NCI-H146 (cell line): ENCODE measurements around the gene LAMTOR3.

ENCODE experiments used
- DNase-seq: peaks from one replicate; lab custom pipeline; 2025; lab: John Stamatoyannopoulos, UW

Gene LAMTOR3, protein sequence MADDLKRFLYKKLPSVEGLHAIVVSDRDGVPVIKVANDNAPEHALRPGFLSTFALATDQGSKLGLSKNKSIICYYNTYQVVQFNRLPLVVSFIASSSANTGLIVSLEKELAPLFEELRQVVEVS

DNA sequence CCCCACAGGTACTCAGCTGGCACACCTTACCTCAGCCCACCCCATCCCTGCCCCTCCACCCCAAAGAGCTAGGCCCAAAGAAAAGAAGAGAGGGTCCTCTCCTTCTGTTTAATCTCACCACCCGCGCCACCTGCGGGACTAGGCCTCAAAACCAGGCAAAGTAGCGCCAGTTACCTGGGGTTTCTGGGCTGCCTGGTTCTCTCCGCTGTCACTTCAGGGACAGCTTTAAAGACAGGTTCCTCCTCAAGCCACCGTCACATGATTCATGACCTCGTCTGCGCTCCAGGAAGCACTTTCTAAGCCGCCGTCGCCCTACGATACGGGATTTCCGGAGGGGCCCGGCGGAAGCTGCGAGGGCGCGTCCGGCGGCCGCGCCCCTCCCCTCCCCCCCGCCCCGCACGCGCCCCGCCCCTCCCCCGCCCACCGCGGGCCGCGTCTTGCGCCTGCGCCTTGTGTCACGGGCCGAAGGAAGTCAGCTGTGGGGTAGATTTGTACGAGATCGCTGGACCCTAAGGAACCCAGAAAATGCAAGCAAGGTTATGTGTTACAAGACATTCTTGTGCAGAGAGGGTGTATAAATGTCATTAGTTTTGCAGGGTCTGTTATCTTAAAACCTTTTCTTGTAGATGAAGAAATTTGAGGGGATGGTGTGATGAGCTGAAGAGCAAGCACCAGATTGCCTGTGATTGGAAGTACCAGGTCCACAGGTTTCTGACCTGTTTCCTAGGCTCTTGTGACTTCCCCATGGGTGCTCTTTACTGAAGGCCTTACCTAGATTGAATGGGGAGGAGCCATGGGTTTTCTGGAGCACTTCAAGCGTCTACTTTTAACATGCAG is at the start of gene LAMTOR3:
LAMTOR3 (minus strand) TSS at position 267 of the 837 bp plus-strand sequence. CDS start 464 bp downstream, outside the sequence.
- DNase-seq, result peak; percentile 71

DNA sequence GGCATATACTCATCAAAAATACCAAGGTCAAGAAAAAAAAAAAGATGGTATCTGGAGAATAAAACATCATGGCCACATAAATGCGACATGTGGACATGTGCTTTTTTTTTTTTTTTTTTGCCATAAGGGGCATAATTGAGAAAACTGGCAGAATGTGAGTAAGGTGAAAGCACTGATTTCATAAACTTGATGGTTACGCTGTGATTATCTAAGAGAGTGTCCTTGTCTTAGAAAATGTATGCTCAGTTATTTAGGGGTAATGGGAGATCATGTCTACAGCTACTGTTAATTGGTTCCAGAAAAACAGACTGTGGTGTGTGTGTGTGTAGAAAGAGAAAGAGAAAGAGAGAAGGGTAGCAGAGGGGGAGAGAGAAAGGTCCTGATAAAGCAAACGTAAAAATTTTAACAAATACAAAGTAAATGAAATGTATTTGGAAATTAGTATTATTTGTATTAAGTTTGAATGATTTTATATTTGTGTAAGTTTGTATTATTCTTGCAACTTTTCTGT is 44.1 kb upstream of the LAMTOR3 start:
- DNase-seq, result no peak

- no peak for DNase-seq
Observed at GRCh38 chr4:99934891-99935290, 40.7 kb upstream of the LAMTOR3 start.

DNA sequence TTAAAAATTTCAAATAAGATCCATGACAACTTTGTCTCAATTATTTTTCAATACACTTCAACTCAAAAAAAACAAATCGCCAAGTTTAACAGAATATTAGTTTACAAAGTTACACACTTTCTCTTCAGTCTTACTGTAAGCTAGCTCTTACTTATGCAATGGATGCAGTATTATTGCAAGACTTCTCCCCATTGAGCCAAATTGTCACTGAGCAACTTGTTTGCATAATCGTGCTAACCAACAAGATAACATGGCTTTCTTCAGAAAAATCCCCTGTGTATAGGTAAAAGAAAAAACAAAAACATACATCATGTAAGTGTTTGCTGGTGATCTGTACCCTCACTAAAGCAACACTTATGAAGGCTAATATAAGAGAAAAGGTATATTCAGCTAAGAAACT is 33.3 kb upstream of the LAMTOR3 start:
- no peak for DNase-seq

DNA sequence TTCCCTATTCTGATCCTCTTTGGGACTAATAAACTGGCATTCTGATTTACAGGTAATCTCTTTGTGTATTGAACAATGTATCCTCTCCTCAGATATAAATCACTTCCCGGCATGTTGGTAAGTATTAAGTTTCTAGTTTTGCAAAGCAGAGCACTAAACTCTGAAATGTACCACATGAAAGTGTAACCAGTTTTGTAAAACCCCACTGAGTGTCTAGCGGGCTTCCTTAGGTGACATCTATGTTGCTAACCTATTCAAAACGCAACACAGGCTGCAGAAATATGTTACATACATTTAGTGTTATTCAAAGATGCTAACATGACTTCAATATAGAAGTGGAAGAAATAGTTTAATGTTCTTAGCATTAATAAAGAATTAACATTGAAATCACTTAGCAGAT is 26.9 kb upstream of the LAMTOR3 start:
- no peak for DNase-seq

DNA sequence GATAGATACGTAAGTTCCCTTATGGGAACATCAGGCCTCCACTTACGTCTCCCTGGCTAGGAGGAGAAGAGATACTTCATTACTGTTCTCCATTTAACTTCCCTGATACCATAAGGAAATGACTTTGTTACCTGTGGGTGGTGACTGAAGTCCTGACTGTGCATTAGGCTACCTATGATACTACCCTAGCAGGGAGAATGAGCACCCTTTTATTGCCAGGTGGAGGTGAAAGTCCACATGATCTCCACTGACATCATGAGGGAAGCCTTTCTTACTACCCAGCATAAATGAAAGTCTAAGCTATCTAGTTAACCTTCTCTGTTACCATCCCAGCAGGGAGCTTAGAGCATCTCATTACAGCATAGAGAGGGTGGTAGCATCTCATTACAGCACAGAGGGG is 24.4 kb upstream of the LAMTOR3 start:
- DNase-seq, result no peak

GRCh38 chr4:99917575-99917974 is 23.3 kb upstream of the LAMTOR3 start:
- no peak for DNase-seq

DNA sequence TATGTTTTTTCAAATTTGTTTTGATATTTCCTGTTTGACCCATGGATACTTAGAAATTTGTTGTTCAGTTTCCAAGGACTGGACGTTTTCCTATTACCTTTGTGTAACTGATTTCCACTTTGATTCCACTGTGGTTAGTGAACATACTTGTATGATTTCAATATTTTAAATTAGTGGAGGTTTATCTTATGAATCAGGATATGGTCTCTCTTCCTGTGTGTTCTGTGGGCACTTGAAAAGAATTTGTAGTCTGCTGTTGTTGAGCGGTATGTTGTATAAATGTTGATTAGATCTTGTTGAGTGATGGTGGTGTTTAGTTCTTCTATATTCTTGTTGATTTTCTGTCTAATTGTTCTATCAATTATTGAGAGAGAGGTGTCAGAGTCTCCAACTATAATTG is 21.2 kb upstream of the LAMTOR3 start:
- no peak for DNase-seq

DNA sequence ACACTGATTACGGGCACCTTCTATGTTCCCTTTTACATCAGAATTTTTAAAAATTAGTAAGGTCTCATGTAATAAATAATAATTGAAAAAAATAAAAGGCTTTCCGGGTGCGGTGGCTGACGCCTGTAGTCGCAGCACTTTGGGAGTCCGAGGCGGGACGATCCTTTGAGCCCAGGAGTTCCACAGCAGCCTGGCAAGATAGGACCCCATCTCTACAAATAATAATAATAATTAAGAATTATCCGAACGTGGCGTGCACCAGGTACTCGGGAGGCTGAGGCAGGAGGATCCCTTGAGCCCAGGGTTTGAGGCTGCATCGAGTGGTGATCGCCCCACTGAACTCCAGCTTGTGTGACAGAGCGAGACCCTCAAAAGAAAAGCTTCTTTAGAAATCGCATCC is 771 bp upstream of the LAMTOR3 start:
- DNase-seq, result no peak

DNA sequence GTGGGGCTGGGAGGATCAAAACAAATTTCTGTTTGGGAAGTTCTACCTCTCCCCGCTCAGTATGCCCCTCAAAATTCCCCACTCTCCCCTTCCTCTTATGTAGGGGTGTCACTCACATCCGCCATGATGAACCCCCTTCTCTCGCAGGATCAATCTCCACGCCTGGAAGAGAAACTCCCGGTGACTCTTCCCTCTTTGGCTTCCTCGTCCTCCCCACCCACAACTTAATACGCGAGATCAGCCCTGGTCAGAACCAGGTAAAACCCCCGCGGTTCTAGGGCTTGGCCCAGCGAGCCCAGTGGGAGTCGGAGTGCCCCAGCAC is 427 bp downstream of the LAMTOR3 start:
- DNase-seq, result no peak

- DNase-seq, result no peak
Observed at GRCh38 chr4:99893029-99893428, 1.2 kb downstream of the LAMTOR3 start.

GRCh38 chr4:99891351-99891750 is 2.9 kb downstream of the LAMTOR3 start:
- DNase-seq, result no peak

- no peak for DNase-seq
Observed at GRCh38 chr4:99887837-99888236, 6.4 kb downstream of the LAMTOR3 start.

GRCh38 chr4:99886146-99886545 is 8.1 kb downstream of the LAMTOR3 start:
- DNase-seq, result no peak

DNA sequence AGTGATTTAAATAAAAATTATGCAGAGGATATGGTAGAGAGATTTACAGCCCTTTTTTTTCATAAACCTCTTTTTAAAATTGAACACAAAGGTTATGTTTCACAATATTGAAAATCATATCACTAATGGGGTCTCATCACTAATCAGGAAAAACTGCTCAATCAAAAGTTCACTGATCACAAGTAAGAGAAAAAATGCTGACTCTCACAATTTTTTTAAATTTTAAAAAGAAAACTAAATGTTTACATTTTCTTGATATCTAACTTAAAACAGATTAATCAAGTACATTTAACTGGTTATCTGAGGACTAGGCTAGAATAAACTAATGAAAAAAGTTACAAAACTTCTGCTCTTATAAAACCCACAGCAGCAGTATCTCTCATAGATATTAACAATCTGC is 8.5 kb downstream of the LAMTOR3 start:
- DNase-seq, result no peak

DNA sequence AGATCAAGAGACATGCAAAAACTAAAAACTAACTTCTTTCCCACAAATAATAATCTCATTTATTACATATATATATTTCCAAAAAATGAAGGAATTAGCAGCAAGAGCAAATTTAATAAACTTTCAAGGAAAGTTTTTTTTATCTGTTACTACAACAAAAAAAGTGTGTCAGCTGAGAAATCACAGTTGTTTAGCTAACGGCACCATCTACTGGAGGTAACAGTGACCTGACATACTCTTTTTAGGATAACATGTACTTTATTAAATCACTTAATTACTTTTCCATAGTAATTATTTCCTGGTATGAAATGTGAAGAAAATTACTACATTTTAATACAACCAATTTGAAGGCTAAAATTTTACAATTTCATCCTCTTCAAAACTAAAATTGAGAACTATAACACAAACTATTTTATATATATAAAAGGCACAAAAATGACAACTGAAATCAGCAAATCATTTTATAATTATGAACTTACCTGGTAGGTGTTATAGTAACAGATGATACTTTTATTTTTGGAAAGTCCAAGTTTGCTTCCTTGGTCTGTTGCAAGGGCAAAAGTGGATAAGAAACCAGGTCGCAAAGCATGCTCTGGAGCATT is 9.1 kb downstream of the LAMTOR3 start:
- DNase-seq, result no peak

DNA sequence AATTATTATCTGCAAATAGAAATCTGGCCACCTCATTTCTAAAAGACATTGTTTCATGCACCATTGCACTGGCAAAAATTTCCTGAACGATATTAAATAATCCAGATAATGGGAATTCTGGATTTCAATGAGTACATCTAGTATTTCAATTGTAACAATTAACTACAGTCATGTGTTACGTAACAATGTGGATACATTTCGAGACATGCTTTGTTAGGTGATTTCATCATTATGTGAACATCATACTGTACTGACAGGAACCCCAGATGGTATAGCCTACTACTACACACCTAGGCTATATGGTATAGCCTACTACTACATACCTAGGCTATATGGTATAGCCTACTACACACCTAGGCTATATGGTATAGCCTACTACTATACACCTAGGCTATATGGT is 14.8 kb downstream of the LAMTOR3 start:
- DNase-seq, result no peak

DNA sequence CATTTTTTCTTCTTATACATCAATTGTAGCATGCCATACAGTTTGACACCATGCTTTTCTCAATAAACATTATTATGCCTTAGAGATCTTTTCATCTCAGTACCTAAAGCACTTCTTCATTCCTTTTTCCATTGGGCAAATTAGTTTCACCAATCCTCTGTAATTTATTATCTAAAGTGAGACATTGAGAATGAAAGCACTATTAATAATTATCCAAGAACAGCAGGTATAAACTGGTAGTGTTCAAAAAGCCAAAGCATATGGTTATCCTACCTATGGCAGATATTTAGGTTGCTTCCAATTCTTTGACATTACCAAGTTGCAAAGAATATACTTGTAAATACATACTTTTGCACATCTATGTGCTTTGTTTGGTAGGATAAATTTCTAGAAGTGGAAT is 15.6 kb downstream of the LAMTOR3 start:
- no peak for DNase-seq

DNA sequence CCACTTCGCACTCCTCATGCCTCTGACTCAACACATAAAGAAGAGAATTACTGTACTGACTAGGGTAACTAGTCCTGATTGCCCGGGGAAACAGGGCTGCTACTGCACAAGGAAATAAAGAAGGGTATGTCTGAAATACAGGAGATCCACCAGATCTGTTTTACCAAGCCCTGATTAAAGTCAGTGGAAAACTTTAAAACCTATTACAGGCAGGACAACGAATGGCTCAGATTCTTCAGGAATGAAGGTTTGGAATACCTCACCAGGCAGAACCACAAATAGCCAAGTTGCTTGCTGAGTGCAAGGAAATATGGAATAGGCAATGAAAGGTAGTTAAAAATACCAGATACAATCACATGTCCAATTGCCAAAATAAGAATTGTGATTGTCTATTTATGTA is 17.3 kb downstream of the LAMTOR3 start:
- DNase-seq, result no peak

- no peak for DNase-seq
Observed at GRCh38 chr4:99875071-99875470, 19.2 kb downstream of the LAMTOR3 start.

GRCh38 chr4:99872570-99872969 is 21.7 kb downstream of the LAMTOR3 start:
- DNase-seq, result no peak

- no peak for DNase-seq
Observed at GRCh38 chr4:99868126-99868596, 26.1 kb downstream of the LAMTOR3 start.

DNA sequence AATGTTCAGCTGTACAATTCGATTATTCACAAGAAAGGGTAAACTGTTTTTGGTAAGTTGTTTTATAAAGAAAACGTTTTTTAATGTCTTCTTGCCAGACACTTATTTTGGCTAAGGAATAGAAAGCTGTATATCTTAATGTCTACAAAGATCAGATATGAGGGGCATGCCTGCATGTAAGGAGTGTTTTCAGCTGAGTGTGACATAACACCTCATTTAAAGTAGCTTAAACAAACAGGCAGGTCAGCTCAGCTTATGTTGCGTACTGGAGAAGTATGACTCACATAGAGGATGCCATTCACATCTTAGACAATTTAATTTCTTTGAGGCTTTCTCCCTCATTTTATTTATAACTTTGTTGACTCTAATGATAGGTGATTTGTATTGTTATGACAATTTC is 30.4 kb downstream of the LAMTOR3 start:
- no peak for DNase-seq
